ENCODE data around the gene TMEM179.

TMEM179 gene

DNA sequence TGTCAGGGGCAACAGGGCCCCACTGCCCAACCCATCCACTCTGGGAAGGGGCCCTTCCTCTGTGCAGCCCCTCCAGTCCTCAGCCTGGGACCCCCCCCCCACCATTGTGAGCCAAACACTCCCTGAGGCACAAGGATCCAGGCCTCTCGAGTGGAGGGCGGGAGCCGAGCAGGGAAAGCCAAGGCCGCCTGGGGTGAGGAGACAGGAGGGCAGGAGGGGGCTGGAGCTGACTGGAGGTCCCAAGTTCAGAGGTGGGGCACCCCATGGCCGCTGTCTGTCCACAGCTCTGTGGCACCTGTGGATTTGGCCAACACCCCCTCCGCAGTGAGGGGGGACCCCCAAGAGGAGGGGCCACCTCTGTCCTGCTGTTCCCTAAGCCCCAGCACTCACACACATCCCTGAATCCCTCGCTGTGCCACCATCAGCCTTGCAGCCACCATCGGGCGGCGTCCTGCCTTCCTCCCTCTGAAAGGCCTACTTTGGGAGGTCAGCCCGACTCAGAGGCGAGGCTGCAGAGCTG lies 50.4 kb downstream of the TMEM179 start:
- no peak for DNase-seq

- no peak for DNase-seq
Measured at GRCh38 chr14:104553166-104554087, 51.1 kb downstream of the TMEM179 start.

- no peak for DNase-seq
Measured at GRCh38 chr14:104552738-104553125, 51.8 kb downstream of the TMEM179 start.

GRCh38 chr14:104551851-104552737 lies 52.5 kb downstream of the TMEM179 start:
- no peak for DNase-seq

- no peak for DNase-seq
Measured at GRCh38 chr14:104550861-104551728, 53.5 kb downstream of the TMEM179 start.

GRCh38 chr14:104550340-104550860 lies 54.2 kb downstream of the TMEM179 start:
- no peak for DNase-seq

GRCh38 chr14:104549536-104550339 lies 54.8 kb downstream of the TMEM179 start:
- no peak for DNase-seq

DNA sequence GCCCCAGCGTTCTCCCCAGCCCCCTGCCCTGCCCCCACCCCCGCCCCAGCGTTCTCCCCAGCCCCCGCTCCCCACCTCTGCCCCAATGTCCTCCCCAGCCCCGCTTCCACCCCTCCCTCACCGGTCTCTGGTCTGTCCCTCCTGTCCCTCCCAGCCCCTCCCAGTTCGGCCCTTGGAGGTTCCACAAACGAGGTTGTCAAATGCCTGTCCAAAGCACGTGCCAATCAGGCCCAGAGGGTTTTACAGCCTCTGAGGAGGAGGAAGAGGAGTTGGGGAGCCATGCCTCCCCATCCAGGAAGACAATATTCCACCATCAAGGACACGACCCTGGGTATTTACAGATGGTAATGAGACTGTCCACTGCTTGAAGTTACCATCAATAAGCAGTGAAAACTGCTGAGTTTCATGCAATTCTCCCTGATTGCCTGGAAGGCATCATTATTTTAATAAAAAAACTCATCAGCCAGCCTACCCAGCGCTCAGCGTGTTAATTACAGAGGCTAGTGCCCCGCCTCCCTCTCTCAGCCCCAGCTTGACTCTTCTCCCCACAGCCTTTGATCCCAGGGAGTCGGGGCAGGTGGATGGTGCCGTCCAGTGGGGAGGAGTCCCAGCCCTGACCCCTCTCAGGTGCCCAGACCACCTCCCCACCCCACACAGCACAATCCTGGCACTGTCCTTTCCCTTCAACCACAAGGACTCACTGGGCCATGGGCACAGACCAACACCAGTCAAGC lies 55.6 kb downstream of the TMEM179 start:
- DNase-seq = no peak

DNA sequence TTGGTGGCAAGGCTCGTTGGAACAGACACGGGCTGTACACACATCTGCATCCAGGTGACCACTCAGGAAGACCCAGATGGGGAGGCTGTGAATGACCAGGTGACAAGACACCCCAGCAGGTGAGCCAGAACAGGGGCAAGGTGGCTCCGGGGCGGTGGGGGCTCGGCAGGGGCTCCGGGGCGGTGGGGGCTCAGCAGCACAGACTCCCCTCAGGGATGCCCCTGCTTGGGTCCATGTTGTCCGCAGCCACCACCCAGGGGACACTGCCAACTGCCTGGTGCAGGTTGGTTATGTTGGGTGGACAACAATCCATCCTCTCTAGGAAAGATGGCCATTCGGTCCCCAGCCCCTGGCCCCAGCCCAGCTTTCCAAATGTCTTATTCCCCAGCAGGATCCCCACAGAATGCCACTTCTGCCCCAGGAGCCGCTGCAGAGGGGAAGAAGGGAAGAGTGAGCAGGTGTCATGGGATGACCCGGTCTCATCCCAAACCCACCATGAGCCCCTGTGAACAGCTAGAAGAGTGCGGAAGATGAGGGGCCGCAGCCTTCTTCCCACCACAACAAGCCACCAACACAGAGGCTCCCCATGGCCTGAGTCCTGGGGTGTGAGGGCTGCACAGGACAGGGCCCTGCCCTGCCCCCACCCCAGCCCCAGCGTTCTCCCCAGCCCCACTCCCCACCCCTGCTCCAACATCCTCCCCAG lies 56.4 kb downstream of the TMEM179 start:
- DNase-seq = no peak

DNA sequence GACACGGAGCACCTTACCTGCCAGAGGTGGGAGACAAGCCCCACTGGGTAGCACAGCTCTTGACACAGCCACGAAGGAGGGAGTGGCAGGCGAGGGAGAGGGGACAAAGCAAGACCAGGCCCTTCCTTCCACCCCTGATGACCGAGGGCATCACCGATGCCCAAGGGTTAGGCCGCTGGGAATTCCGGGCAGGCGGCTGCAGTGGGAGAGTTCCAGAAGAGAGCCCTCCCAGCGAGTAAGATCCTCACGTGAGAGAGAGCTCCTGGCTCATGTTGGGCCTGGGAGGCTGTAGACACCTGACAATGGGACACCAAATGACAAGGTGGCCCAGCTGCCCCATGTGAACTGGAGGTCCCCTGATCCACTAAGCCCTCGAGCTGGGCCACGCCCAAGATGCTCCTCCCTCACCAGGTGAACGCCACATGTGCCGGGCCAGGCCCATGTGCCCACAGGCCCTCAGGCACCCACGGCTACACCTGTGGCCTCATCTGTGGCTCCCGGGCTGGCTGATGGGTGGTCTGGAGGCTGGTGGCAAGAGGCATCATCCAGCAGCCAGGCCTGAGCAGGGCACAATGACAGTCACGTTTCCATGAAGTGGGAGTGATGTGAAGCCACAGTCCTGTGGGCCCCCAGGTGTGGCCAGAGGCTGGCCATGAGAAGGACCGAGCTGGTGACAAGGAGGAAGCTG lies 57.1 kb downstream of the TMEM179 start:
- DNase-seq = no peak

- DNase-seq = no peak
Measured at GRCh38 chr14:104546591-104547309, 57.8 kb downstream of the TMEM179 start.

- DNase-seq = no peak
Measured at GRCh38 chr14:104545942-104546501, 58.5 kb downstream of the TMEM179 start.

DNA sequence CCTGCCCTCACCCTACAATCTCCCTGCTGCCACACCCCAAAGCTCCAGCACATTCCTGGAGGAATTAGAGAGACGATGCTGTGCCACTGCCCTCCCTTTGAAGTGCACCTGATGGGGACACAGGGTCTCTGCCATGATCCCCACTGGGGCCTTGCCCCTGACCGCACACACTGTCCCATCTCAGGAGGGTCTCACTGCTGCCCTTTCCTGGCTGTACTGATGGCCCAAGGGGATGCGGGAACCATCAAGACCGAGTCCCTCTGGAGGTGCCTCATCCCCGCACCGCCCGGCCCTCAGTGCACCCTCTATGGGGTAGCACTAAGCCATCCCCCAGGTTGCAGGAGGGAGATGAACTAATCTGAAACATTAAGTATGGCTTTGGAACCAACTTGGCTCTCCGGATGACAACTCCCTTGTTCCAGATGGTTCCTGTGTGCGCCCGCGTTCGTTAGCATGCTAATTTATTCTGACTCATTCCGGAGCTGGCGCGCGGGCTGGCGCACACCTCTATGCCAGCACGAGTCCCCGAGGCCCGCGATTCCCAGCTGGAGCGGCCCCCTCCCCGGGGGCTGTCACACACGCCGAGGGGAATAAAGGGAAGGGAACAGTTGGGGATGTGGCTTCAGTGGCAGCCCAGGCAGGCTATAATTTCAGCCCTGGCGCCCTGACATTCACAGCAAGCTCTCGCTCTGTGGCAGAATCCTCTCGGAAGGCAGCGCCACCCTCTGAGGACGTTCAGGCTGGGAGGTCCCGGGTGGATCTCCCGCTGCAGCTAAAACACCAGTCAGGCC lies 59.2 kb downstream of the TMEM179 start:
- no peak for DNase-seq

DNA sequence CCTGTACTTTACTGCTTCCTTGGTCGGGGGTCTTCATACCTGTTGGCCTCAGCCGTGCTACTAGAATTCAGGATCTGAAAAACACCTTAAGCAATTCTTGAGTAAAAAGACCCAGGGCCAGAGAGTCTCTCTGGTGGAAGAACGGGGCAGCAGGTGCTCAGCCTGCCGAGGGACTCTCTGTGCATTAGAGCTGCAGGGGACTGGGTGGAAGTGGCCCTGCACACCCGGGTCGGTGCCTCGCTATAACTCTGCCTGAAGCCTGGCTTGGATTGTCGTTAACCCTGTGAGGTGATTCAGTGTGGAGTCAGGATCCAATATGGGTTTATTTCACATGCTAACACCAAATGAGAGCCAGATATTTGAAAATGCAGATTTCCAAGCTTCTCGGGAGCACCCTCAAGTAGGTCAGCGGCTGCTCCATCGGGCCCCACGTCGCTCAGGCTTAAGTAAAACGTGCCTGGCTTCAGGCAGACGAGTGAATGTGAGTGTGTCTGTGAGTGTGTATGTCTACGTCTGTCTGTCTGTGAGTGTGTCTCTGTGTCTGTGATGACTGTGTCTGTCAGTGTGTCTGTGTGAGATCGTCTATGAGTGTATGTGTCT lies 60.1 kb downstream of the TMEM179 start:
- DNase-seq = no peak

DNA sequence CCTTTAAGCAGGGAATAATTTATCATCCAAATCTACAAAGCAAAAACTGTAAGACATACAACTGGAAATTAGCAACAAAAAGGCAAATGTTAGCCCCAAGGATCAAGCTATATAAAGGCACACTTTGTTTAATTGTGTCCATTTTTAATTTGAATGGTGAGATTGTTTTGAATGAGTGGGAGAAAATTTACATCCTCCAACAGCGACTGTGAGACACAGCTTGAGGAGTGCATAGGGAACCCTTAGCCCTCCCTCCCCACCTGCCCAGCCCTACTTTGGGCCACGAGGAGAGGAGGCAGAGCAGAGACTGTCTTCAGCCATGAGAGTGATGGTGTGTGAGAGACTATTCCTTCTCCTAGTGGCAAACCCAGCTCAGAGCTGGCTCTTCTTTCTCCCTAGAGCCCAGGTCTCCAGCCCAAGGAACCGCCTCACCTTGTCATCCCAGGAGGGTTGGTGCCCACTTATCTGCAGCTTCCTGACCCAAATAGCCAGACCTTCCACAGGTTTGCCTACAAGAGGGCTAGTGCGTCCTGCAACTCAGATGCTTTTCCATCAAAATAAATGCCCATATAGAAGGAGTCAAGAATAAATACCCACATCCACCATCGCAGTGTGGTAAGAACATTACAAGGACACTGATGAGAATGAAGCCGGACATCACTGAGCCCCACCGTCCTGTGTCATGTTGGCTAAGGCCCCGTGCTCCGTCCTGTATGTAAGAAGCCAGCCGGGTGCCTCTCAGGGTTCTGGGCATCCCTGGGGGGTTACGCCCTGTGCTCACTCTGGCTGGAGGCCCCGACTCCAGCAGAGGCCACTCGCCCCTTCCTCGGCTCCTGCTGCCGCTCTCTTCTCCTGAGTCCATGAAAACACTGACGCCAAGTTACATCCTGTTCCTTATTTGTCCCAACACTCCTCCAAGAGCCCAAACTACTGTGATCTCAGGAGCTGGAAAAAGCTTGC lies 61.4 kb downstream of the TMEM179 start:
- no peak for DNase-seq

All from inflammatory macrophage treated with lipopolysaccharide for 4 hours (primary cell).